Fibroblast of pulmonary artery (primary cell): Measurements from ENCODE around the gene ADARB2.
"Not testable (repeated sequence)": the region's sequence is repeated elsewhere in the genome, so short reads cannot be mapped to it uniquely, and the experiment has no call there.

Source experiments
- DNase-seq: peaks from one replicate; pipeline ENCODE4 v3.0.0-alpha.2; 2010; ENCODE audit warnings: low read depth
- H3K4me3 ChIP-seq: replicated peaks from 2 replicates; pipeline ENCODE4 v1.5.1; 2011; ENCODE audit warnings: low read depth, mild to moderate bottlenecking, control low read depth, low read length, moderate library complexity
- CTCF ChIP-seq: IDR thresholded peaks from 2 replicates; pipeline ENCODE4 v1.5.1; 2011; ENCODE audit warnings: mild to moderate bottlenecking, control low read depth, low read length, inconsistent platforms; ENCODE audit errors: missing control alignments

Gene ADARB2

GRCh38 chr10:1399431-1400100 is 337.8 kb downstream of the ADARB2 start:
- DNase-seq, result no peak
- H3K4me3 ChIP-seq, result no peak overlapping the region
- no peak for TF ChIP-seq CTCF

DNA sequence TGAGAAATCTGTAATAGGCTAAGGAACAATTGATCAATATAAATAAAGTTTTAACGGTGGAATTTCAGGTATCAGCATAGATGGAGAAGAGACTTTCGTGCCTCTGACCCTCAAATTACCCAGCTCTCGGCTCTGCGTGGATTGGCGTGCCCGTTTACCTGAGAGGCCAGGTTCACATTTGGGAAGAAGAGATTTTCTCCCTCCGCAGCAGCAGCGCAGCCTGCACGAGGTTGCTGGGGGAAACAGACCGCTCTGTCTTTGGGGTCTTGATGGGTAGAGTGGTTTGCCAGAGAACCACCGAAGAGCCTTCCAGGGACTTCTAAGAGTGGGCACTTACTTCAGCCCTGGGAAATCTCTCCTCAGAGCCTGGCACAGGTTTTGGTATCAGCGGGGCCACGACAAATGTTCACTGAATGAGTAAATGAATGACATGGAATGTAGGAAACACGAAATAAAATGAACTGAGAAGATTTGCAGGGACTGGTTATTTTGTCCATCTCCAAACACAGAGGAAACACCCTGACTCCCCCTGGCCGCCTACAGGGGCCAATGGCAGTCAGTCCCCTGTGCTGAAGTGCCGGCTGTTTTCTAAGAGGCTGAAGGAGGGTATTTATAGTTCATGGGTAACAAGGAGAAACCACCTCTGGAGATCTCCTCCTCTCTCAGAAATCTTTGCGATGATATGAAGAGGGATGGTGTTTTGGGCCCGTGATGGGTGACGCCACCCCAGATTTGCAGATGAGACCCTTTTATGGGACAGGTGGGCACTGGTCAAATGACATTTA is 338.5 kb downstream of the ADARB2 start:
- no peak for DNase-seq
- no peak overlapping the region for H3K4me3 ChIP-seq
- no peak for TF ChIP-seq CTCF

DNA sequence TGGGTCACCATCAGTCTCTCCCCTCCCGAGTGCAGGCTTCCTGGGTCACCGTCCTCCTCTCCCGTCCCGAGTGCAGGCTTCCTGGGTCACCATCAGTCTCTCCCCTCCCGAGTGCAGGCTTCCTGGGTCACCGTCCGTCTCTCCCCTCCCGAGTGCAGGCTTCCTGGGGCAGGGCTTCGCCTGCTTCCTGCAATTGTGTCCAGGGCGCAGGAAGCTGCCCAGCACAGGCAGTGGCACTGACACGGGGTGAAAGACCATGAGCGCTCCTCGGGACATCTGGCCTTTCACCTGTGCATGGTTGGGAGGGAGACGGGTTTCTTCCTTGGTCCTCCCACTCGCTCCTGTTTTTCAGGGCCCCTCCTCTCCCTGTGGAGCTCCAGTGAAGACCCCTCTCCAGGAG is 339.2 kb downstream of the ADARB2 start:
- H3K4me3 ChIP-seq, DNase-seq: not testable (repeated sequence)

DNA sequence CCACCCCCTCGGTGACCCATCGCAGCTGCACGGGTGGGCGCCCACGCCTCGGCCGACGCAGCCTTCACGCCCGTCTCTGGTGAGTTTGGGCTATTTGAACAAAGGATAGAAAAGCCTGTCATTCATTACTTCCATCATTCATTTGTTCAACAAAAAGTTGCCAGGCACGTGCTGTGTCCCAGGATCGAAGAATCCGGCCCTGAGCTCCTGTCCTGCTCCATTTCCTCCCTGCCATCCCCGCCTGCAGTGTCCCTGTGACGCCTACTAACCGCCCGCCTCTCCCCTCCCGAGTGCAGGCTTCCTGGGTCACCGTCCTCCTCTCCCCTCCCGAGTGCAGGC is 341.1 kb downstream of the ADARB2 start:
- no peak for DNase-seq
- no peak for TF ChIP-seq CTCF

GRCh38 chr10:1395481-1396296 is 341.6 kb downstream of the ADARB2 start:
- H3K4me3 ChIP-seq, result no peak overlapping the region
- TF ChIP-seq CTCF, result no peak
- no peak for DNase-seq

More for the DNA sequence above, 341.1 kb downstream of the ADARB2 start:
- no peak overlapping the region for H3K4me3 ChIP-seq

DNA sequence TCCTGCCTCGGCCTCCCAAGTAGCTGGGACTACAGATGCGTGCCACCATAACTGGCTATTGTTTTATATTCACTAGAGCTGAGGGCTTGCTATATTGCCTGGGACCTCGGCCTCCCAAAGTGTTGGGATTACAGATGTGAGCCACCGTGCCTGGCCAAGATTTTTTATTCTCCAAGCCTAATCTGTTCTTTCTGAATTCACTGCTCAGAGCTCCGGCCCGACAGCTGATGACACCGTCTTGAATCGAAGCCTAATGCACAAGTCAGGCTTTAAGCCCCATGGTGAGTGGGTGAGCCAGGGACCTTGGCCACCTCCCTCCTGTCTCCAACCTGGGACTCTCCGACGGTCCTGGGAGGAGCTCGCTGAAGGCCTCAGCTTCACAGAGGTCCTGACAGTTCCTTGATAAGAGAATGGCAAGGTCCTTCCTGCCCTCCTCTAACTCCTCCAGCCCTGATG is 342.3 kb downstream of the ADARB2 start:
- H3K4me3 ChIP-seq, result no peak overlapping the region
- TF ChIP-seq CTCF, result no peak
- no peak for DNase-seq
